ENCODE data around the gene FOXJ3. TPM values are rescaled to one million over a fixed set of nuclear protein-coding genes. Genes with fewer than 3 reads are reported as not detected.

FOXJ3 gene
- total and polyA plus RNA-seq, 4 donors, result 5.3 to 16.8 (median 12.4) TPM

GRCh38 chr1:42263019-42263418 lies 72.0 kb downstream of the FOXJ3 start (continued):
- no peak for TF ChIP-seq ZBTB33 (IDR thresholded peaks at IDR 0.05)
- TF ChIP-seq SP1 (IDR thresholded peaks at IDR 0.05), result no peak
- no peak for TF ChIP-seq RXRA (IDR thresholded peaks at IDR 0.05)
- no peak for TF ChIP-seq HNF4G (IDR thresholded peaks at IDR 0.05)
- no peak for TF ChIP-seq HNF4A (conservative IDR thresholded peaks at IDR 0.05)
- TF ChIP-seq YY1 (IDR thresholded peaks at IDR 0.05), result no peak

GRCh38 chr1:42260376-42261070 lies 74.5 kb downstream of the FOXJ3 start:
- peaks cover 0 to 10% (median 2%) of the 10 kb centered on the region in 4 donors for H3K4me1 ChIP-seq (ENCODE audit: control insufficient read depth in 4 of 4, insufficient read depth in 4 of 4, low read length in 3 of 4)
- no peak overlapping the region for H3K4me3 ChIP-seq (ENCODE audit: low read depth in 1 of 3, low read length in 3 of 3)
- H3K27me3 ChIP-seq (ENCODE audit: control insufficient read depth in 4 of 4, insufficient read depth in 4 of 4, low read length in 3 of 4), result no peaks in the 10 kb centered on the region
- H3K9me3 ChIP-seq (ENCODE audit: control insufficient read depth in 4 of 4, low read length in 3 of 4), result no peaks in the 10 kb centered on the region
- TF ChIP-seq ZBTB33 (IDR thresholded peaks at IDR 0.05) (no peak), RAD21 (IDR thresholded peaks at IDR 0.05) (no peak), YY1 (IDR thresholded peaks at IDR 0.05) (no peak), EGR1 (IDR thresholded peaks at IDR 0.05; ENCODE audit: low read depth in 2 of 2) (no peak), MAX (IDR thresholded peaks at IDR 0.05) (no peak), JUND (IDR thresholded peaks at IDR 0.05) (no peak), CTCF (IDR thresholded peaks at IDR 0.05; ENCODE audit: low read depth, low read length, missing input control) (no peak)
- DNase-seq (ENCODE audit: low spot score), result no peak
- 91% methylated on average over 1 of the region's 1 CpG for WGBS
- peaks cover 0 to 12% (median 6%) of the 10 kb centered on the region in 4 donors for H3K36me3 ChIP-seq (ENCODE audit: control insufficient read depth in 4 of 4, insufficient read depth in 3 of 4, low read depth in 1 of 4, low read length in 3 of 4)
- H3K9ac ChIP-seq (ENCODE audit: low read depth in 1 of 2, low read length in 2 of 2), result no peak overlapping the region
- no peak overlapping the region for H3K27ac ChIP-seq (ENCODE audit: low read depth in 1 of 2, low read length in 2 of 2)

GRCh38 chr1:42259739-42260064 lies 75.3 kb downstream of the FOXJ3 start:
- WGBS, result 44% methylated on average over 4 of the region's 4 CpGs
- H3K9me3 ChIP-seq (ENCODE audit: control insufficient read depth in 4 of 4, low read length in 3 of 4), result no peaks in the 10 kb centered on the region
- TF ChIP-seq FOXA2 (IDR thresholded peaks at IDR 0.05), result no peak
- TF ChIP-seq MAX (IDR thresholded peaks at IDR 0.05), result no peak
- TF ChIP-seq HNF4A (conservative IDR thresholded peaks at IDR 0.05), result no peak
- no peak for TF ChIP-seq ZBTB33 (IDR thresholded peaks at IDR 0.05)
- TF ChIP-seq EGR1 (IDR thresholded peaks at IDR 0.05; ENCODE audit: low read depth in 2 of 2), result no peak
- TF ChIP-seq YY1 (IDR thresholded peaks at IDR 0.05), result no peak
- TF ChIP-seq TAF1 (conservative IDR thresholded peaks at IDR 0.05), result no peak
- TF ChIP-seq SP1 (IDR thresholded peaks at IDR 0.05), result no peak
- TF ChIP-seq JUND (IDR thresholded peaks at IDR 0.05), result no peak
- no peak for TF ChIP-seq ATF3 (IDR thresholded peaks at IDR 0.05)
- TF ChIP-seq FOXA1 (IDR thresholded peaks at IDR 0.05), result no peak
- TF ChIP-seq NR2F2 (IDR thresholded peaks at IDR 0.05), result no peak
- no peak for TF ChIP-seq RAD21 (IDR thresholded peaks at IDR 0.05)
- TF ChIP-seq CTCF (IDR thresholded peaks at IDR 0.05; ENCODE audit: low read depth, low read length, missing input control), result no peak

More at GRCh38 chr1:42259739-42260064, 75.3 kb downstream of the FOXJ3 start:
- Histone ChIP-seq H3K27ac (ENCODE audit: low read depth in 1 of 2, low read length in 2 of 2) (no peak overlapping the region), H3K4me3 (ENCODE audit: low read depth in 1 of 3, low read length in 3 of 3) (no peak overlapping the region), H3K36me3 (ENCODE audit: control insufficient read depth in 4 of 4, insufficient read depth in 3 of 4, low read depth in 1 of 4, low read length in 3 of 4) (peaks cover 0 to 8% (median 4%) of the 10 kb centered on the region in 4 donors), H3K4me1 (ENCODE audit: control insufficient read depth in 4 of 4, insufficient read depth in 4 of 4, low read length in 3 of 4) (peaks cover 0 to 10% (median 2%) of the 10 kb centered on the region in 4 donors), H3K27me3 (ENCODE audit: control insufficient read depth in 4 of 4, insufficient read depth in 4 of 4, low read length in 3 of 4) (no peaks in the 10 kb centered on the region), H3K9ac (ENCODE audit: low read depth in 1 of 2, low read length in 2 of 2) (no peak overlapping the region)
- DNase-seq (ENCODE audit: low spot score), result no peak
